Hepatocyte (in vitro differentiated cells): Measurements from ENCODE around the gene CDH15. TPM values are rescaled to one million over a fixed set of nuclear protein-coding genes. Genes with fewer than 3 reads are reported as not detected.

Experiments used
- DNase-seq: peaks from one replicate; pipeline ENCODE4 v3.0.0-alpha.2; 2016; ENCODE audit warnings: low spot score
- H2AFZ ChIP-seq: fragments of 200-600 bp; sonication (generic); 2 replicates; pipeline ENCODE4 v1.6.0; 2016; ENCODE audit warnings: antibody characterized with exemption, mild to moderate bottlenecking
- H3K27ac ChIP-seq: fragments of 200-600 bp; sonication (generic); 2 replicates; pipeline ENCODE4 v1.5.1; 2016; ENCODE audit warnings: mild to moderate bottlenecking
- H3K27me3 ChIP-seq: fragments of 200-600 bp; sonication (generic); 2 replicates; pipeline ENCODE4 v1.6.1; 2016
- H3K36me3 ChIP-seq: fragments of 200-600 bp; sonication (generic); replicated peaks from 2 replicates; pipeline ENCODE4 v1.5.1; 2016; ENCODE audit warnings: low read depth; ENCODE audit not compliant: insufficient read depth
- H3K4me1 ChIP-seq: fragments of 200-600 bp; sonication (generic); 2 replicates; pipeline ENCODE4 v1.5.1; 2016; ENCODE audit warnings: mild to moderate bottlenecking, moderate library complexity; ENCODE audit not compliant: insufficient read depth
- H3K4me2 ChIP-seq: fragments of 200-600 bp; sonication (generic); 2 replicates; pipeline ENCODE4 v1.6.0; 2016
- H3K4me3 ChIP-seq: fragments of 200-600 bp; sonication (generic); 2 replicates; pipeline ENCODE4 v1.5.1; 2016; ENCODE audit warnings: mild to moderate bottlenecking
- H3K79me2 ChIP-seq: fragments of 200-600 bp; sonication (generic); 2 replicates; pipeline ENCODE4 v1.6.0; 2017; ENCODE audit warnings: mild to moderate bottlenecking
- H3K9me2 ChIP-seq: fragments of 200-600 bp; sonication (generic); replicated peaks from 2 replicates; pipeline ENCODE4 v1.6.0; 2017; ENCODE audit warnings: mild to moderate bottlenecking; ENCODE audit not compliant: insufficient read depth
- H3K9me3 ChIP-seq: fragments of 200-600 bp; sonication (generic); 2 replicates; pipeline ENCODE4 v1.5.1; 2016; ENCODE audit warnings: low read depth, mild to moderate bottlenecking
- H4K20me1 ChIP-seq: fragments of 200-600 bp; sonication (generic); 2 replicates; pipeline ENCODE4 v1.6.0; 2016; ENCODE audit warnings: mild to moderate bottlenecking; ENCODE audit not compliant: insufficient read depth, poor library complexity, severe bottlenecking
- CTCF ChIP-seq: fragments of 200-600 bp; sonication (generic); IDR thresholded peaks from 2 replicates; pipeline ENCODE4 v1.5.1; 2016; ENCODE audit warnings: antibody characterized with exemption, mild to moderate bottlenecking; ENCODE audit not compliant: poor library complexity
- EZH2 ChIP-seq: fragments of 200-600 bp; sonication (generic); IDR thresholded peaks from 2 replicates; pipeline ENCODE4 v1.6.1; 2016; ENCODE audit warnings: antibody characterized with exemption, mild to moderate bottlenecking, borderline replicate concordance
- EZH2phosphoT487 ChIP-seq: fragments of 200-600 bp; sonication (generic); IDR thresholded peaks from one replicate; pipeline ENCODE4 v1.6.1; 2018; ENCODE audit warnings: antibody characterized with exemption, mild to moderate bottlenecking, low read depth, moderate library complexity; ENCODE audit not compliant: unreplicated experiment, severe bottlenecking
- WGBS: methylation state at CpG from one replicate; pipeline ENCODE4 v1.1.6; 2016; ENCODE audit warnings: low lambda C conversion rate; ENCODE audit errors: missing lambda C conversion rate; 5-methylcytosine and 5-hydroxymethylcytosine counted together
- polyA plus RNA-seq: library from polyadenylated mRNA; unstranded; fragments of >200 nt; fragmentation: Nextera tagmentation; extraction: Ambion mirVana; gene quantifications from 2 replicates; pipeline ENCODE4 v1.2.1, GENCODE V29; 2016
- total RNA-seq: library from RNA; depleted of rRNA; stranded (reverse); fragments of >200 nt; gene quantifications from 2 replicates; pipeline ENCODE4 v1.2.3, GENCODE V29; 2014

The CDH15 gene
- total and polyA plus RNA-seq, 2 experiments from 2014 or later, result 0.13 to 0.47 TPM

- no peaks in the 10 kb centered on the region for H3K9me2 ChIP-seq
- H4K20me1 ChIP-seq, result no peaks in the 10 kb centered on the region
- peaks cover 13% of the 10 kb centered on the region for H3K4me1 ChIP-seq
- H3K9me3 ChIP-seq, result no peaks in the 10 kb centered on the region
- H3K27ac ChIP-seq, result no peak overlapping the region
- no peaks in the 10 kb centered on the region for H3K36me3 ChIP-seq
- WGBS, result 91% methylated on average over 24 of the region's 26 CpGs
- no peaks in the 10 kb centered on the region for H3K79me2 ChIP-seq
- no peaks in the 10 kb centered on the region for H3K27me3 ChIP-seq
- no peak overlapping the region for H3K4me2 ChIP-seq
- H2AFZ ChIP-seq, result no peak overlapping the region
- no peak overlapping the region for H3K4me3 ChIP-seq
- no peak for DNase-seq
- TF ChIP-seq CTCF (no peak), EZH2 (no peak), EZH2phosphoT487 (no peak)
Measured at GRCh38 chr16:89156740-89157645, 14.6 kb upstream of the CDH15 start.

- Histone ChIP-seq H3K27ac (no peak overlapping the region), H3K9me2 (no peaks in the 10 kb centered on the region), H4K20me1 (no peaks in the 10 kb centered on the region), H3K4me3 (no peak overlapping the region), H3K9me3 (no peaks in the 10 kb centered on the region), H2AFZ (no peak overlapping the region), H3K79me2 (no peaks in the 10 kb centered on the region), H3K36me3 (no peaks in the 10 kb centered on the region), H3K4me1 (peaks cover 13% of the 10 kb centered on the region), H3K27me3 (no peaks in the 10 kb centered on the region), H3K4me2 (no peak overlapping the region)
- no peak for TF ChIP-seq EZH2
- no peak for TF ChIP-seq CTCF
- no peak for TF ChIP-seq EZH2phosphoT487
- 95% methylated on average over 12 of the region's 12 CpGs for WGBS
- DNase-seq, result no peak
Measured at GRCh38 chr16:89157778-89158177, 13.8 kb upstream of the CDH15 start.

GRCh38 chr16:89159066-89159849, 12.3 kb upstream of the CDH15 start:
- no peaks in the 10 kb centered on the region for H3K9me2 ChIP-seq
- 89% methylated on average over 48 of the region's 48 CpGs for WGBS
- no peak overlapping the region for H3K4me3 ChIP-seq
- H3K79me2 ChIP-seq, result no peaks in the 10 kb centered on the region
- no peaks in the 10 kb centered on the region for H4K20me1 ChIP-seq
- no peak for DNase-seq
- no peaks in the 10 kb centered on the region for H3K36me3 ChIP-seq
- H3K4me2 ChIP-seq, result no peak overlapping the region
- H3K9me3 ChIP-seq, result no peaks in the 10 kb centered on the region
- no peaks in the 10 kb centered on the region for H3K27me3 ChIP-seq
- H3K27ac ChIP-seq, result no peak overlapping the region
- TF ChIP-seq EZH2 (no peak), EZH2phosphoT487 (no peak), CTCF (no peak)
- no peak overlapping the region for H2AFZ ChIP-seq
- H3K4me1 ChIP-seq, result peaks cover 13% of the 10 kb centered on the region
